Stimulated activated naive CD8-positive, alpha-beta T cell treated with anti-CD3 and anti-CD28 coated beads, Interleukin-15, Interleukin-2, amounts not matched to agents 100 ng/mL and 50 ng/mL, for 24 hours (primary cell): ENCODE measurements around the gene CIB4.
"Not testable (repeated sequence)": the region's sequence is repeated elsewhere in the genome, so short reads cannot be mapped to it uniquely, and the experiment has no call there.

ENCODE experiments used
- H3K27ac Mint-ChIP-seq: one replicate; pipeline ENCODE4 v1.8.0; 2021; ENCODE audit warnings: mild to moderate bottlenecking, mixed read lengths
- H3K27me3 Mint-ChIP-seq: one replicate; pipeline ENCODE4 v1.8.0; 2021; ENCODE audit warnings: mixed read lengths
- H3K36me3 Mint-ChIP-seq: one replicate; pipeline ENCODE4 v1.8.0; 2021; ENCODE audit warnings: low read depth, mixed read lengths
- H3K4me1 Mint-ChIP-seq: one replicate; pipeline ENCODE4 v1.8.0; 2021; ENCODE audit warnings: low read depth, mixed read lengths
- H3K4me3 Mint-ChIP-seq: one replicate; pipeline ENCODE4 v1.8.0; 2021; ENCODE audit warnings: mild to moderate bottlenecking, mixed read lengths
- H3K9me3 Mint-ChIP-seq: one replicate; pipeline ENCODE4 v1.8.0; 2021; ENCODE audit warnings: mixed read lengths

Gene CIB4

DNA sequence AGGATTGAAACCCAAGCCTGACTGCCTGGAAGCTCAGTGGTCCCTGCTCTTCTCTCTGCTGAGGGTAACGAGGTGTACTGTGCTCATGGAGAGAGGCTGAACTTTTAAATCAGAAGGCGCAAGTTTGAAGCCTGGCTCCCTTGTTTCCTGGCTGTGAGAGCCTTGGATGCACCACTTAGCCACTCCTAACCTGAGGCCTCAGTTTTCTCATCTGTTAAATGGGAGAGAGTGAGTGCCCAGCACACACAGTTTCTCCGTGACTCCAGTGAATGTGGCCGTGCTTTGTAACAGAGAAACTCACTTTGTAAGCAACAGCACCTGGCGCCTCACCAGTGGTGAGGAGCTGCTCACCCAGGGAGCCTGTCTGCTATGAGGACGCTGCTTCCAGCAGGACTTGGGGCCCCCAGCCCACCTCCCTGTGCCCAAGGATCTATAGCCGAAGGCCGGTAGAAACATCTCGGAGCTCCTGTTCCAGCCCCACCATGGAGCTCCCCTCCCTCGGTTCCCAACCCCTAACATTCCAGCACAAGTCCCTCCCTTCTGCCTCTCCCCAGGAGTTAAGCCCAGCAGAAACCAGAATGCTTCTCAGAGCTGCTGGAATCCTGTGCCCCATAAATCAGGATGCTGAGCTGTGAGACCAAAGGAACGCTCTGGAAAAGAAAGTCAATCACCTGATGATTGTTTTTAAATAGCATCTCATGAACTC, 31.1 kb upstream of the CIB4 start:
- Mint-ChIP-seq H3K4me1 (no peaks in the 10 kb centered on the region), H3K27me3 (peaks cover 34% of the 10 kb centered on the region)

DNA sequence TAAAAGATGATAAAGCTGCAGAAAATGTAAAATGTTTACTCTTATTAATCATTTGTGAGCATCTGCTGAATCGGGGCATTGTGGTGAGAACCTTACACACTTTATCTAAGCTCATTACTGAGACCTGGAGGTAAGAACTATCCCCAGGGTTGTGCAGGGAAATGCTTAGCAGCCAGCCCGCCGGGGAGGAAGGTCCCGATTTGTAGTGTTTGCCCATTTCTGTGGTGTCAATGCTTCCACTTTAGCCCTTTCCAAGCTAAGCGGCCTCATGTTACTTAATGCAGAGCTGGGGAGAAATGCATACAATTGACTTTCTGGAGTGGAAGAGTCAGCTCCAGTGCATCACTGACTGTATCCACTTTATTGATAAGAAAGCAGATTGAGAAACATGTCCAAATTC, 30.5 kb upstream of the CIB4 start:
- no peaks in the 10 kb centered on the region for H3K9me3 Mint-ChIP-seq
- H3K27ac Mint-ChIP-seq = no peak overlapping the region
- no peak overlapping the region for H3K4me3 Mint-ChIP-seq
- peaks cover 39% of the 10 kb centered on the region for H3K27me3 Mint-ChIP-seq
- no peaks in the 10 kb centered on the region for H3K36me3 Mint-ChIP-seq
- no peaks in the 10 kb centered on the region for H3K4me1 Mint-ChIP-seq

More for the DNA sequence above, 31.1 kb upstream of the CIB4 start:
- Mint-ChIP-seq H3K27ac (no peak overlapping the region), H3K9me3 (no peaks in the 10 kb centered on the region), H3K36me3 (no peaks in the 10 kb centered on the region), H3K4me3 (no peak overlapping the region)

DNA sequence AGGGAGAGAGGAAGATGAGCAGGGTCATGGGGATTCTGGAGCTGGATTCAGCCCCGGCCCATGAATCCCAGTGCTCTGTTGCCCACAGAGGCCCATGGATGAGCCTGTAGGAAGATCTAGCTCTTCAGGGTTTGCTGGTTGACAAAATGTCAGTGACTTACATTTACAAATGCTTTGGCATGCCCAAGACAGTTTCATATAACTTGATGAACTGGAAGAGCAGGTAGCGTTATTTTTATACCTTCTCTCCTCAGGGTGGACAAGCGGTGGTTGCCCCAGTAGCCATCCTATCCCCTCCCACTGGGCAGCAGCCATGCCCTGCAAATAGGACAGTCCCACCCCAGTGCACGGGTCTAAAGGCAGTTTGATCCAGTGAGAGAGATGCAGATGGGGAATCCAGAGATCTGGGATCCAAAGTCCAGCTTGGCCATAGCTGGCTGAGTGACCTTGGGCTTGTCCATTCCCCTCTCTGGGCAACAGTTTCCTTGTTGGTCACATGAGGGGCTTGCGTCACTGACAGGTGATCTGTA, 29.8 kb upstream of the CIB4 start:
- H3K27me3 Mint-ChIP-seq = peaks cover 41% of the 10 kb centered on the region
- H3K9me3 Mint-ChIP-seq = no peaks in the 10 kb centered on the region
- no peaks in the 10 kb centered on the region for H3K4me1 Mint-ChIP-seq
- no peak overlapping the region for H3K27ac Mint-ChIP-seq
- H3K36me3 Mint-ChIP-seq = no peaks in the 10 kb centered on the region
- no peak overlapping the region for H3K4me3 Mint-ChIP-seq

DNA sequence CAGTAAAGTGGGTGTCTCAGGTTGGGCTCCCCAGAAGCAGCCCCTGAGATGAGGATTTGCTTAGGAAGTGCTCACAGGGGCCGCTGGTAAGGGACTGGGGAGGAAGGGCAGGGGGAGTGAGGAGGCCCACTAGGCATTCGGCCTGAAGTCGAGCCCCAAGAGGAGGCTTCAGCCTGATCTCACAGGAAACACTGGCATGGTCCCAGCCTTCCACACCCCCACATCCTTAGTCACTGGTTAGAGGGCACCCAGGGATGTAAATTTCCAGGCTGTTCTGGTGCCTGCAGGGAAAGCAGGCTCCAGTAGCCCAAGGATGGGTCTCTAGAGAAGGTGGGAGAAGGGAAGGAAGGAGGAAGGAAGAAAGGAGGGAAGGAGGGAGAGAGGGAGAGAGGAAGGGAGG, 29.0 kb upstream of the CIB4 start:
- H3K4me1 Mint-ChIP-seq = no peaks in the 10 kb centered on the region
- no peak overlapping the region for H3K4me3 Mint-ChIP-seq
- peaks cover 46% of the 10 kb centered on the region for H3K27me3 Mint-ChIP-seq
- no peaks in the 10 kb centered on the region for H3K9me3 Mint-ChIP-seq
- no peaks in the 10 kb centered on the region for H3K36me3 Mint-ChIP-seq
- no peak overlapping the region for H3K27ac Mint-ChIP-seq

DNA sequence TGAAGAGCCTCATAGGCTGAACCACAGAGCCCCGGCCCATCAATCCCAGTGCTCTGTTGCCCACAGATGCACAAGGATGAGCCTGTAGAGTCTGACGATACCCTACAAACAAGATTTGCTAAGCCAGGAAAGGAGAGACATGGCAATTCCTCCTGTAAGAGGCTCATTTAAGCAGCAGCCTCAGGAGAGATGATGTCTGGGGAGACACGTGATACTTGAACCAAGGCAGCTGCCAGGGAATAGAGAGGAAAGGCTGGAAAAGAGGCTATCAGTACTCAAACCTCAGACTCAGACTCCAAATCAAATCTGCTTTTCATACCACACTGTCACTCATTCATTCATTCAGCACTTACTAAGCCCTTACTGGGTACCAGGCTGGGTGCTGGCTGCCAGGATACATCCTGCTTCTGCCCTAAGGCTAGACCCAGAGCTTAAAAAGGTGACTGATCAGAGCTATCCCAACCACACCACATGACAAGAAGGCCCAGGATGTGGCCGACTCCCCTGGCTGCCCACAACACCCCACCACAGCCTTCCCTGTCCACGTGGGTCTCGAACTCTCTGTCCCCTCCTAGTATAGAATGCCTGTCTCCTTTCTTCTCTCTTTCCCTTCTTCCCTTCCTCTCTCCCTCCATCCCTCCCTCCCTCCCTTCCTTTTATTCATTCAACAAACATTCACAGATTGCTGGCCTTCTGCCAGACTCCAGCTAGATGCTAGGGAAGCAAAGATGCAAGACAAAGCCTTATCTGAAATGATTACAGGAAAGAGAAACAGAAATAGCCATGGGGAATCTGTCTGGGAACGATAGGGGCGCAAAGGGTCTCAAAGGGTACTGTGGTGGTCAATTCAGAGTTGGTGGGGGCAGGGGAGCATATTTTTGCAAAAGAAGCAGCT, 27.9 kb upstream of the CIB4 start:
- Mint-ChIP-seq H3K9me3 (no peaks in the 10 kb centered on the region), H3K36me3 (no peaks in the 10 kb centered on the region), H3K4me1 (no peaks in the 10 kb centered on the region), H3K27ac (no peak overlapping the region), H3K4me3 (no peak overlapping the region), H3K27me3 (peaks cover 51% of the 10 kb centered on the region)

DNA sequence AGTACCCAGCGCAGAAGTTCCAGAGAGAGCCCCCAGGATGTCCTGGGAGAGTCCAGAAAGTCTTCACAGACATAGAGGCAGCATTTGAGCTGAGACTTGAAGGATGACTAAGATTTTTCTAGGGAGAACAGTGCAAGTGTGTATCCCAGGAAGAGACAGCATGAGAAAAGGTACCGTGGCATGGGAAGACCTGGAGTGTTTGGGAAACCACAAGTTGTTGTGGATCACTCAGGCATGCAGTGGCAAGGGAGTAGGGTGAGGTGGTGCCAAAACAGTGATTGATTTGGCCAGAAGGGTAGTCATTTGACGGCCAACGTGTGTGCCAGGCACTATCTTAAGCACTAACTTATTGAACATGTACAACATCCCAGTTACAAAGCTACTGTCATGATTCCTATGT, 26.9 kb upstream of the CIB4 start:
- H3K36me3 Mint-ChIP-seq = no peaks in the 10 kb centered on the region
- no peak overlapping the region for H3K27ac Mint-ChIP-seq
- no peak overlapping the region for H3K4me3 Mint-ChIP-seq
- H3K4me1 Mint-ChIP-seq = no peaks in the 10 kb centered on the region
- no peaks in the 10 kb centered on the region for H3K9me3 Mint-ChIP-seq
- H3K27me3 Mint-ChIP-seq = peaks cover 54% of the 10 kb centered on the region

DNA sequence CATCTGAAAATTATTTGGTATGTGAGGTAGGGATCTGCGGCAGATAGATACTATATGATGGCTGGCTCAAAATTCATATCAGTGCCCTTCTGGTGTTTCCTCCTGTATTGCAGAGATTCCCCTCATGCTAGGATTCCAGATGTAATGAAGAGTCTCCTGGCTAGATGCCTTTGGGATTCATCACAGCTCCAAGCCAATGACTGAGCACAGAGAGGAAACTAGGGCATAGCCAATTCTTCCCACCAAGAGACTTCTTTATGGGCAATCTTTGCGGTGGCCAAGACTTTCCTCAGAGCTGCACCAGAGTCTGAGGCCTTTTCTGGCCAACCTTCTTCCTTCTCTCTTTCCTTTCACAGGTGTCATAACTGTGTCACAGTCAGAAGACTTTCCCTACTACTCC, 25.5 kb upstream of the CIB4 start:
- H3K27me3 Mint-ChIP-seq = peaks cover 48% of the 10 kb centered on the region
- no peak overlapping the region for H3K27ac Mint-ChIP-seq
- no peaks in the 10 kb centered on the region for H3K36me3 Mint-ChIP-seq
- H3K4me3 Mint-ChIP-seq = no peak overlapping the region
- H3K4me1 Mint-ChIP-seq = no peaks in the 10 kb centered on the region
- H3K9me3 Mint-ChIP-seq = no peaks in the 10 kb centered on the region

DNA sequence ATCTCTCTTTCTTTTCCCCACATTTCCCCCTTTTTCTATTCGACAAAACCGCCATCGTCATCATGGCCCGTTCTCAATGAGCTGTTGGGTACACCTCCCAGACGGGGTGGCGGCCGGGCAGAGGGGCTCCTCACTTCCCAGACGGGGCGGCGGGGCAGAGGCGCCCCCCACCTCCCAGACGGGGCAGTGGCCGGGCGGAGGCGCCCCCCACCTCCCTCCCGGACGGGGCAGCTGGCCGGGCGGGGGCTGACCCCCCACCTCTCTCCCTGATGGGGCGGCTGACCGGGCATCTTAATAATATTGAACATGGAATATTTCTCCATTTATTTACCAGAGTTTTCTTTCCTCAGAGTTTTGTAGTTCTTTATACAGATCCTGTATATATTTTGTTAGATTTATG, 24.1 kb upstream of the CIB4 start:
- not testable (repeated sequence) for H3K27ac Mint-ChIP-seq, H3K4me3 Mint-ChIP-seq, H3K4me1 Mint-ChIP-seq, H3K36me3 Mint-ChIP-seq
- Mint-ChIP-seq H3K27me3 (peaks cover 42% of the 10 kb centered on the region), H3K9me3 (peaks cover 12% of the 10 kb centered on the region)

DNA sequence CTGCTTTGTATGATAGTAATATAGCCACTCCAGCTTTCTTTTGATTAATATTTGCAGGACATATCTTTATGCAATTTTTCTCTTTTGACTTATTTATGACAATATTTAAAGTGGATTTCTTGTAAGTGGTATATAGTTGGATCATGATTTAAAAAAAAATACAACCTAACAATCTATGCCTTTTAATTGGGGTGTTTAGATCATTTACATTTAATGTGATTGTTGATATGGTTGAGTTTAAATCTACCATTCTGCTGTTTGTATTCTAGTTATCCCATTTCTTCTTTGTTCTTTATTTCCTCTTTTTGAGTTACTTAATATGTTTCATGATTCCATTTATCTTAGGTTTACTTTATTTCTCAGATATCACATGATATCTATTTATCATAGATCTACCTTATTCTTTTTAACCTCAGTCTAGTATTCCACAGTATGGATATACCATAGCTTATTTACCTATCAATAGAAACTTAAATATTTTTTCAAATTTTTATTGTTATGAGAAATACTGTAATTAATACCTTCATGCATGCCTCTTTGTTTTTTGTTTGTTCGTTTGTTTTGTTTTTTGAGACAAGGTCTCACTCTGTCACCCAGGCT, 19.3 kb upstream of the CIB4 start:
- Mint-ChIP-seq H3K9me3 (peaks cover 24% of the 10 kb centered on the region), H3K36me3 (peaks cover 3% of the 10 kb centered on the region), H3K27ac (no peak overlapping the region), H3K4me3 (no peak overlapping the region), H3K4me1 (no peaks in the 10 kb centered on the region), H3K27me3 (peaks cover 25% of the 10 kb centered on the region)

DNA sequence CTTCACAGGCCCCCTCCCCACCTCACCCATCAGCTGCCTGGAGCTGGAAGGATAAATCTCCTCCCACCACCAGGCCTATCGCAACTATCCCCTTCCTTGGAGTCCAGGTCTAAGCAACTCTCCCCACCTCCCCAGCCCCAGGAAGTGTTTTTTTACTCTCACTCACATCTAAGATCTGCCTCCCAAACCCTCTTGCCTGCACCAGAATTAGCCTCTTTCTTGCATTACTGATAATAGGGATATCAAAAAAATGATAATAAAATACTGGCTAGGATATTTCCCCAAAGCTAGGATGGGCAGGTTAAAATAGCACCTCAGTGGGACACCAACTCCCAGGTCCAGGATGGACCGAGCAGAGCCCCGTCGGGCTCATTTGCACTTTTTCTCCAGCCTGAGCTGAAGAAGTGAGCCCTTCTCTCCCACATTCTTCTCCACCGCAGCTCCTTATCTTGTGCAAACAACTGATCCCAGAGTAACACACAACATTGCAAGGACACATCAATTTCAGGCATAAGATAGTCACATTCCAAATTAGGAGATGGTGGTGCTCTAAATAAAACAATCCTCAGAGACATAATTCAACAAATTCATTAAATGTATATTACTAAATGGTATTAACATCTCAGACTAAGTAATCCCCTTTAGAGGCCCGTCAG, 17.7 kb upstream of the CIB4 start:
- peaks cover 24% of the 10 kb centered on the region for H3K9me3 Mint-ChIP-seq
- H3K4me1 Mint-ChIP-seq = no peaks in the 10 kb centered on the region
- H3K27me3 Mint-ChIP-seq = peaks cover 16% of the 10 kb centered on the region
- no peak overlapping the region for H3K27ac Mint-ChIP-seq
- peaks cover 3% of the 10 kb centered on the region for H3K36me3 Mint-ChIP-seq
- H3K4me3 Mint-ChIP-seq = no peak overlapping the region

DNA sequence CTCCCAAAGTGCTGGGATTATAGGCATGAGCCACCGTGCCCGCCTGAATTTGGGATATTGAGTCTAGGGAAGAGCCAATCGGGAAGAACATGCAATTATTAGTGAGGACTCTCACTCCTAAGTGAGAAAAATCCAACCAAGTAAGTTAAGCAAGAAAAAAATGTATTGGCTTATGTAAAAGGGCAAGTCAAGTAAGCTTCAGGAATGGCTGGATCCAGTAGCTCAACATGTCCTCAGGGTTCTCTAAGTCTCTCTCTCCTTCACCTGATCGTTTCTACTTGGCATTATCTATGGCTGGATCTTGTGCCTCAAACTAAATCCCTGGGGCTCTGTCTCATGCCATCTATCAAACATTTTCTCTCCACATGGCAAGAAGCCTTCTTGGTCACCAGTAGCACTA, 16.1 kb upstream of the CIB4 start:
- Mint-ChIP-seq H3K4me1 (no peaks in the 10 kb centered on the region), H3K4me3 (no peak overlapping the region), H3K27me3 (peaks cover 20% of the 10 kb centered on the region), H3K36me3 (peaks cover 3% of the 10 kb centered on the region), H3K27ac (no peak overlapping the region), H3K9me3 (peaks cover 24% of the 10 kb centered on the region)

DNA sequence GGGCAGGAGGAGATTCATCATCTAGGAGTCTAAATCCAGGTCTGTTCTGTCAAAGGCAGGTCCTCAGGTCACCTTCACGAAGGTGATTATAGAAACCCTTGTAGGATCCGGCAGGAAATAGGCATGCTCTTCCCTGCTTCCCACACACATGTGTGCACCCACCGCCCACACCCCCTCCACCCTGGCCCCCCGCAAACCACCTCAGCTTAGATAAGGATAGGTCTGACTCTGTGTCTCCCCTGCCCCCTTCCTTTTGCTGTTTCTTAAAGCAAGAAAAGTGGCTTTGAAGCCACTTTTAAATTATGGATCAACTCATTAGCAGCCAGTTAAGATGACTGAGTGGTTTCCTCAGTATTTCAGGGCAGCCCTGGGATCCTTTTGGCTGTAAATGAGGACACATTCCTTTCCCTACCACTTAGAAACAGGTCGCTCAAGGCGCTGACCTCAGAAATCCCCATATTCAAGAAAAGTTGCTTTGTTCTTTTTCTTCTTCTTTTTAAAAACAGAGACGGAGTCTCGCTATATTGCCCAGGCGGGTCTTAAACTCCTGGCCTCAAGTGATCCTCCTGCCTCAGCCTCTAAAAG, 14.5 kb upstream of the CIB4 start:
- no peaks in the 10 kb centered on the region for H3K36me3 Mint-ChIP-seq
- no peak overlapping the region for H3K4me3 Mint-ChIP-seq
- H3K27me3 Mint-ChIP-seq = peaks cover 26% of the 10 kb centered on the region
- H3K27ac Mint-ChIP-seq = no peak overlapping the region
- H3K9me3 Mint-ChIP-seq = peaks cover 17% of the 10 kb centered on the region
- H3K4me1 Mint-ChIP-seq = no peaks in the 10 kb centered on the region

DNA sequence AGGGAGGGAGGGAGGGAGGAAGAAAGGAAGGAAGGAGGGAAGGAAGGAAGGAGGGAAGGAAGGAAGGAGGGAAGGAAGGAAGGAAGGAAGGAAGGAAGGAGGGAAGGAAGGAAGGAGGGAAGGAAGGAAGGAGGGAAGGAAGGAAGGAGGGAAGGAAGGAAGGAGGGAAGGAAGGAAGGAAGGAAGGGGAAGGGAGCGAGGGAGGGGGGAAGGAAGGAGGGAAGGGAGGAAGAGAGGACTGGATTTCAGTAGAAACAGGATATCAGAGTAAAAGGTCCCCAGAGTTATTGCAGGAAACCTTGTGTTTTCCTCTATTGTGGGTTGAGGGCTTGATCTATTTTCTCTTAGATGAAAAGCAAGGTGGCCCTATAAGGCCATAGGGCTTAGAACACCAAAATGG, 14.0 kb upstream of the CIB4 start:
- H3K9me3 Mint-ChIP-seq = peaks cover 12% of the 10 kb centered on the region

DNA sequence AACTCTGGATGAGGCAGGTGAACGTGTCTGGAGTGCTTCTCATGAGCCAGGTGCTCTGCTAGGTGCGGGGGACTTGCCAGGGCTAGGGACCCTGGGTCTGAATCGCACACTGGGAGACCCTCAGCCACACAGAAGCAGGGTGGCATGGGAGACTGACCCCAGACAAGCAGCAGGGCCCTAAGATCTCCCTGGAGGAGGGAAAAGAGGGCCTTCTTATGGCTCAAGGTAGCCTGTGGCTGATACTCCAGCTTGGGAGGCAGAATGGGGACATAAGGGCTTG, 12.8 kb upstream of the CIB4 start:
- H3K36me3 Mint-ChIP-seq = no peaks in the 10 kb centered on the region
- H3K27ac Mint-ChIP-seq = no peak overlapping the region
- no peaks in the 10 kb centered on the region for H3K4me1 Mint-ChIP-seq

More for the DNA sequence above, 14.0 kb upstream of the CIB4 start:
- not testable (repeated sequence) for H3K27ac Mint-ChIP-seq, H3K4me1 Mint-ChIP-seq, H3K36me3 Mint-ChIP-seq, H3K4me3 Mint-ChIP-seq
- peaks cover 23% of the 10 kb centered on the region for H3K27me3 Mint-ChIP-seq

More for the DNA sequence above, 12.8 kb upstream of the CIB4 start:
- Mint-ChIP-seq H3K4me3 (no peak overlapping the region), H3K27me3 (peaks cover 19% of the 10 kb centered on the region), H3K9me3 (peaks cover 2% of the 10 kb centered on the region)
